ENCODE results near the gene DIRAS3.
"Not testable (repeated sequence)": the region's sequence is repeated elsewhere in the genome, so short reads cannot be mapped to it uniquely, and the experiment has no call there.

Gene DIRAS3

GRCh38 chr1:68016381-68016780 lies 34.0 kb downstream of the DIRAS3 start:
- FAIRE-seq, result no peak

DNA sequence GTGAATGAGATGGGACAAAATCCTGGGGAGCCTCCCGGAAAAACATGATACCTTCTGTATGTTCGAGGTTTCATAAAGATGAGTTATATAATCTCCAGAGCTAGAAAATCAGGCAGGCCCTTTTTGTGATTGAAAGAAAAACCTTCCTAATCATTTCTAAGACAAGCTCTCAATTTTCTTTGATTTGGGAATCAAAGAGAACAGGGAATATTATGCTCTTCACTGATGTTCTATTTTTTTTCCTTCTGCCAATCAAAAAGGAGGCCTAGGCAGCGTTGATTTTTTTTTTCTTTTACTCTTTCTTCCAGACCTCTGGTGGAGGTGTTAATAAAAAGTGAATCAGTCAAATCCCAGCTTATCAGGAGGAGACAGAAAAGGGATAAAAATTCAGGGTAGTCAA lies 34.5 kb downstream of the DIRAS3 start:
- FAIRE-seq, result no peak

GRCh38 chr1:68015369-68015768 lies 35.1 kb downstream of the DIRAS3 start:
- FAIRE-seq, result no peak

DNA sequence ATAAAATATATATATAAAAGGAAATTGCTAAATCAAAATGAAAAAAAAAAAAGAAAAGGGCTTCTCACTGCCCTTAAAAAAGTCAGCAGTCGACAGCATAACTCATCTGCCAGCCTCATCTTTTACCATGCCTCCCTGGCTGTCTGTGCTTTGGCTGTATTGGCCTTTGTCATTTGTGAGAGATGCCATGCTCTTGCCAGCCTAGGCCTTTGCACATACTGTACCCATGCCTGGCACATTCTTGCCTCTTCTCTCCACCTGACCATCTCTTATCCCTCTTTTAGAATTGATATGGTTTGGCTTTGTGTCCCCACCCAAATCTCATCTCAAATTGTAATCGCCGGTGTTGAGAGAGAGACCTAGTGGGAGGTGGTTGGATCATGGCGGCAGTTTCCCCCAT lies 37.1 kb downstream of the DIRAS3 start:
- FAIRE-seq, result no peak

- no peak for FAIRE-seq
Measured at GRCh38 chr1:68011657-68012375, 38.6 kb downstream of the DIRAS3 start.

- no peak for FAIRE-seq
Measured at GRCh38 chr1:68010543-68010942, 39.9 kb downstream of the DIRAS3 start.

DNA sequence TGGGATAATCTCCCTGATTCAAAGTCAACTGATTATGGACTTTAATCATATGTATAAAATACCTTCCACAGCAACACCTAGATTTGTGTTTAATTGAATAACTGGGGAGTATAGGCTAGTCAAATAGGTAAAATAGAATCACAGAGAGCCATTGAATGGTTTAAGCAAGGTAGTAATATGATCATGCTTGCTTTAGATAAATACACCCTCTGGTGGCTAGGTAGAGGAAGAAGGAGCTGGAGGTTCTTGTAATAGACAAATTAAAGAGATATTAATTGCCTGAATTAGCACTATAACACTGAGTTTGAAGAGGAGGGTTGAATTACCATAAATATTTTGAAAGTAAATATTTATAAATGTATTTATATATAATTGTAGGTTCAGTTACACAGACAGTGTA lies 40.3 kb downstream of the DIRAS3 start:
- no peak for FAIRE-seq

GRCh38 chr1:68003626-68004025 lies 46.8 kb downstream of the DIRAS3 start:
- not testable (repeated sequence) for FAIRE-seq

DNA sequence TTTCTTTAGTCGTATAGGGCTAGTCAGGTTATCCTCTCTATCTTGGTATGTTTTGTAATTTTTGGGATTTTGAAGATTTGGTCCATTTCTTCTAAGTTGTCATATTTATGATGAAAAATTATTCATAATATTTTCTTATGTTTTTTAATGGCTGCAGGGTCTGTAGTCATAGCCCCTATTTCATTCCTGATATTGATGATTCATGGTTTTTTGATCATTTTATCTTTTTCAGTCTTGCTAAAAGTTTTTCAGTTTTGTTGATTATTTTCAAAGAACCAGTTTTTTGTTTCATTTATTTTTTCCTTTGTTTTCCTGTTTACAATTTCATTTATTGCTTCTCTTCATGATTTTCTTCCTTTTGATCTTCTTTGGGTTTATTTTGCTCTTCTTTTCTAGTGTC lies 50.2 kb downstream of the DIRAS3 start:
- FAIRE-seq, result no peak

- FAIRE-seq, result no peak
Measured at GRCh38 chr1:67997746-67998145, 52.7 kb downstream of the DIRAS3 start.

All from colon (tissue), 2 donors.